CD1c-positive myeloid dendritic cell (primary cell): Measurements from ENCODE around the gene TSHB.
A peak's percentile ranks its signal among the peaks of the same experiment; 100 is the strongest.
"Not testable (repeated sequence)": the region's sequence is repeated elsewhere in the genome, so short reads cannot be mapped to it uniquely, and the experiment has no call there.

Experiments used
- DNase-seq: peaks from one replicate; pipeline ENCODE4 v3.0.0-alpha.2; 2016; ENCODE audit errors: extremely low spot score

Gene TSHB

DNA sequence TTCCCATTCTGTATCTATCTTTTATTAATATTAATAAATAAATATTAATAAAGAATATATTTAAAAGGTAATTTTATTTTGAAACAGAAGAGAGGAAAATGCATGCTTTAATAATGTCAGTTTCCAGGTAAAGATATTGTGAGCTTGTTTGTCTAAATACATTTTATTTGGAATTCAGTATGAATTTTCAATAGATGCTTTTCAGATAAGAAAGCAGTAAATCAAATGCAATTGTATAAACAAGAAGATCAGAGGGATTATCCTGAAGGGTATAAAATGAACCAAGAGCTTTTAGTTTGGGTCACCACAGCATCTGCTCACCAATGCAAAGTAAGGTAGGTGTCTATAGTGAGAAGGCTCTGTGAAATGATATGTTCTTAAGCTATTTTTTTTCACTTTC lies at the start of gene TSHB:
Gene TSHB, plus strand, starts transcription at position 301 of the 400 bp plus-strand sequence. CDS start 3,537 bp downstream, outside the sequence.
- no peak for DNase-seq

GRCh38 chr1:114982251-114982650 lies 47.4 kb upstream of the TSHB start:
- no peak for DNase-seq

DNA sequence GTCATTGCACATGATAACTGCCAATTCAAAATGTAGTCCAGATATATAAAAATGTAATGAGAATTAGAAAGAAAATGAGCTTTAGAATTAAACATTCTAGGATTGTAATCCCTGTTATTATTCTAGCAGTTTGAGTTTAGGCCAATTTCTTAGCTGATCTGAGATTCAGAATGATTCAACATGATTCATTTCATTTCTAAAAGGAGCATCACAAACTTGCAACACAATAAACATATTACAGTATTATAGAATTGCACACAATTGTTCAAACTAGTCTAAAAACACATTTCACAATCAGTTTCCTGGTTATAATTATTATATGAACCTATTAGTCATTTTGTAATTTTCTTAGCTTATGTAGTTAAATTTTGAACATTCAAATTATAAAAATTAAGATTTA lies 43.3 kb upstream of the TSHB start:
- DNase-seq = no peak

DNA sequence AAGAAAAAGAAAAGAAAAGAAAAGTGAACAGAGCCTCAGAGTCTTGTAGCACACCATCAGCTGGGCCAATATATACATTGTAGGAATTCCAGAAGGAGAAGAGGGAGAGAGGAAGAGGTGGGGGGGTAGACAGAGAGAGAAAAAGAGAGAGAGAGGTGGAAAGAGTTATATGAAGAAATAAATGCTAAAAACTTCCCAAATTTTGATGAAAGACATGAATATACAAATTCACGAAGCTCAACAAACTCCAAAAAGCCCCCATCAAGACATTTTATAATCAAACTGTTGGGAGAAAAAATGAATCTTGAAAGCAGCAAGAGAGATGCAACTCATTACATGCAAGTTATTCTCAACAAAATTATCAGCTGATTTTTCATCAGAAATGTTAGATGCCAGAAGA lies 41.5 kb upstream of the TSHB start:
- DNase-seq = no peak

- DNase-seq = no peak
Observed at GRCh38 chr1:114997510-114998289, 31.9 kb upstream of the TSHB start.

GRCh38 chr1:115006191-115006590 lies 23.4 kb upstream of the TSHB start:
- no peak for DNase-seq

DNA sequence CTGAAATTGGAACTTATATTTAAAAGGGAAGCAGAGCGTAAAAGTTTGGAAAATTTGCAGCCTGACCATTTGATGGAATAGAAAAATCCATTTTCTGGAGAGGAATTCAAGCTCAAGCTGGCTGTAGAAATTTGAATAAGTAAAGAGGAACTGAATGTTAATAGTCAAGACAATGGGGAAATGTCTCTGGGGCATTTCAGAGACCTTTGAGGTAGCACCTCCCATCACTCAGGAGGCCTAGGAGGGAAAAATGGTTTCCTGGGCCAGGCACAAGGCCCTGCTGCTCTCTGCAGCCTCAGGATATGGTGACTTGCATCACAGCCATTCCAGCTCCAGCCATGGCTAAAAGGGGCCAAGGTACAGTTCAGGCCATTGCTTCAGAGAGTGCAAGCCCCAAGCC lies 17.6 kb upstream of the TSHB start:
- no peak for DNase-seq

DNA sequence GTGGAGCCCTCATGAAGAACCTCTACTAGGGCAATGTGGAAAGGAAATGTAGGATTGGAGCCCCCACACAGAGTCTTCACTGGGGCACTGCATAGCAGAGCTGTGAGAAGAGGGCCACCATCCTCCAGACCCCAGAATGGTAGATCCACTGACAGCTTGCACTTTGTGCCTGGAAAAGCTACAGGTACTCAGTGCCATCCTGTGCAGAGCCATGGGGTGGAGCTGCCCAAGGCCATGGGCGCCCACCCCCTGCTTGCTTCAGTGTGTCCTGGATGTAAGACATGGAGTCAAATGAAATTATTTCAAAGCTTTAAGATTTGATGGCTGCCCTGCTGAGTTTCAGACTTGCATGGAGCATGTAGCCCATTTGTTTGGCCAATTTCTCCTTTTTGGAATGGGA lies 17.2 kb upstream of the TSHB start:
- no peak for DNase-seq

DNA sequence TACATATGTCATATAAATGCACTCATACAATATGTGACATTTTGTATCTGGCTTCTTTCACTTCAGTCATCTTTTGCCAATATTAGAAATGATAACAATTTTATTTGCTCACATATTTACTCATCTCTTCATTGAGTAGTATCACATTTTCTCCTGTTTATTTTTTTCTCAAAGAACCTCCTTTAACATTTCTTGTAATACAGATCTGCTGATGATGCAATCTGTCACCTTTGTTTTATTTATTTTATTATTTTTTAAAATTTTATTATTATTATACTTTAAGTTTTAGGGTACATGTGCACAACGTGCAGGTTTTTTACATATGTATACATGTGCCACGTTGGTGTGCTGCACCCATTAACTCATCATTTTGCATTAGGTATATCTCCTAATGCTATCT lies 15.8 kb upstream of the TSHB start:
- DNase-seq = no peak

DNA sequence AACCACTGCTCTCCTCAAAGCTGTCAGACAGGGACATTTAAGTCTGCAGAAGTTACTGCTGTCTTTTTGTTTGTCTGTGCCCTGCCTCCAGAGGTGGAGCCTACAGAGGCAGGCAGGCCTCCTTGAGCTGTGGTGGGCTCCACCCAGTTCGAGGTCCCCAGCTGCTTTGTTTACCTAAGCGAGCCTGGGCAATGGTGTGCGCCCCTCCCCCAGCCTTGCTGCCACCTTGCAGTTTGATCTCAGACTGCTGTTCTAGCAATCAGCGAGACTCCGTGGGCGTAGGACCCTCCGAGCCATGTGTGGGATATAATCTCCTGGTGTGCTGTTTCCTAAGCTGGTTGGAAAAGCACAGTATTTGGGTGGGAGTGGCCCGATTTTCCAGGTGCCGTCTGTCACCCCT lies 10.1 kb upstream of the TSHB start:
- DNase-seq = not testable (repeated sequence)

DNA sequence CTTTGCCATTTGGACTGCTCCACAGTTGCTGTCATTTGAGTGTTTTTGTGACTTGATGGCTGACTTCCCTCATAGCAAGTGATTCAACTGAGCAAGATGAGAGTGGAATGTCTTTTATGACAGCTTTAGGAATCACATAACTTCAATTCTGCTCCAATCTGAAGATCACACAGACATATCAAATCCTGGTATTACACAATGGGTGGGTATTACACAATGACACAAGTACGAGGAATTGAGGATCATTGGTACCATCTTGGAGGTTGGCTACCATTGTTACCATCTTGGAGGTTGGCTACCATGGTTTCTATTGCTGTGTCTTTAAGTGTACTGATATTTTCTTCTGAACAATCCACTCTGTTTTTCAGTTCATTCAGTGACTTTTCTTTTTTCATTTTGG lies 8.5 kb upstream of the TSHB start:
- DNase-seq = no peak

DNA sequence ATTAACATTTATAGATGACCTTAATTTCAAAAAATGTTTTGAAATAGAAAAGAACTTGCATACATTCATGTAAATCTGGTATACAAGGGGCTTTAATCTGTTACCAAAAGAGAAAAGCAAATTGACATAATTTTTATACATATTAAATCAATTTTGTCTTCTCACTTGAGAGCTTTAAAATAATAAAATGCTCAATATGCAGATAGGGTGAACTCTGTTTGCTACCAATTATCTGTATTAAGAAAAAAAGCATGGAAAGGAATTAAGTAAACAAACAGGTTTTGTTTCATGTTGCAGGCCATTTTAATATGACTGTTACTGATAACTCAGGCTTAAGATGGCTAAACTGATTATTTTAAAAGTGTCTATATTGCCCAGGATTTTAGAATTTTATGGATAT lies 6.0 kb upstream of the TSHB start:
- DNase-seq = no peak

- no peak for DNase-seq
Observed at GRCh38 chr1:115031595-115031994, 2.0 kb downstream of the TSHB start.

- no peak for DNase-seq
Observed at GRCh38 chr1:115035652-115036051, 6.0 kb downstream of the TSHB start.

DNA sequence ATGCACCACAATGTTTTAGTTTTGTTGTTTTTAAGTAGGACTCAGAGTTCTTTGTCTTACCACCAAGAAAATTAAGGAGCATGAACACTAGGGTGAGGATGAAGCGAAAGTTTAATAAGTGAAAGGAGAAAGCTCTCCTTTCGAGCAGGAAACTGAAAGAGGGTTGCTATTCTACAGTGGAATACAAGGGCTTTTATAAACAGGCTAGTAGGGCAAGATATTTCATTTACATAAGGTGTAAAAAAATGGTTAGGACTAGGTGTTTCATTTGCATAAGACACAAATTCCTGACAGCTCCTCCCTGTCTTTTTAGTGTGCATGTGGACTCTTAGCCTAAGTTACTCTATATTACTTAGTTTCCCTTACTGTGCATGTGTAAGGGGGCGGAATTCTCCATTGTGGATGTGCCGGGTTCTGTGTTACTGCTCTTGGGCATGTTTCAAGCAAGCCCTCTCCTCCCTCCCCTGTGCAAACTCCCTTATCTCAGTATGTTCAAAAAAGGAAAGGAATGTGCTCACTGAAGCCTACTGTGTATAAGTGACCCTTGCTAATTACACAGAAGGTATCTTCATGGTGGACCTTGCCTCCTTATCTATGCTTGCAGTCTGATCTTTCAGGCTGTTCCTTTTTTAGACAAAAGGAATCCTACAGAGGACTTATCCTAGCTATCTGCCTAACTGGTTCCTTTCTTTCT lies 7.3 kb downstream of the TSHB start:
- no peak for DNase-seq

GRCh38 chr1:115040501-115040900 lies 10.9 kb downstream of the TSHB start:
- DNase-seq = no peak

GRCh38 chr1:115041654-115042053 lies 12.0 kb downstream of the TSHB start:
- DNase-seq = no peak

GRCh38 chr1:115046751-115047150 lies 17.1 kb downstream of the TSHB start:
- no peak for DNase-seq

GRCh38 chr1:115051850-115052249 lies 22.2 kb downstream of the TSHB start:
- DNase-seq = no peak

- DNase-seq = peak; percentile 63
Observed at GRCh38 chr1:115052454-115053083, 22.9 kb downstream of the TSHB start.

- DNase-seq = peak; percentile 66
Observed at GRCh38 chr1:115056395-115056798, 26.8 kb downstream of the TSHB start.

DNA sequence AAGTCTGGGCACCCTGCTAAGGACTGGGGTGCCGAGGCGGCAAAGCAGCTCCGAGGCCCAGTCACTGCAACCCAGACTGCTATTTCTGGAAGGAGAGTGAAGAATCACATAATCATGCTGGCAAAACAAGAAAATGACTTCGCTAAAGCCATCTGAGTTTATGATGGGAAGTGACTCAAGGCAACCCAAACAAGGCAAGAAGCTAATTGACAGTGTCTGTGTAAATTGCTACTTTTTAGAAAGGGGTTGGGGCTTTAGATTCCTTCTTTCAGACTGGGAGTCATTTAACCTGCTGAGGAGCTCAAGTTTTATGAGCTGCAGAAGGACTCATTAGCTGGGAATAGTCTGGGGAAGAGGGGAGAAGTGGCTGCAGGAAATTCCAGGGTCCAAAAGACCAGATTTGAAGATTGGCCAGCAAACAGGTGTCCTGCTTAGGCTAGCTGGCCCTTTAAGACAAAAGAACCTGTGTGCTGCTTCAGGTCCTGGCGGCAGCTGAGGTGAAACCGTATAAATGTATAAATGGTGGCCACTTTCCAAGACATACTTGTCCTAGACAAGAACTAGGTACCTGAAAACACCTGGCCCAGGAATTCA lies 28.1 kb downstream of the TSHB start:
- no peak for DNase-seq

GRCh38 chr1:115059316-115059715 lies 29.7 kb downstream of the TSHB start:
- DNase-seq = no peak
